ENCODE results near the gene PPP1R12B.
"Not testable (repeated sequence)": the region's sequence is repeated elsewhere in the genome, so short reads cannot be mapped to it uniquely, and the experiment has no call there.

Gene PPP1R12B

GRCh38 chr1:202488178-202488649 is 139.7 kb downstream of the PPP1R12B start:
- DNase-seq (ENCODE audit: low read depth in 2 of 2), result not testable (repeated sequence)

- DNase-seq (ENCODE audit: low read depth in 2 of 2), result not testable (repeated sequence)
Observed at GRCh38 chr1:202489101-202489500, 140.6 kb downstream of the PPP1R12B start.

GRCh38 chr1:202493112-202493511 is 144.6 kb downstream of the PPP1R12B start:
- DNase-seq (ENCODE audit: low read depth in 2 of 2), result not testable (repeated sequence)

- no peak for DNase-seq (ENCODE audit: low read depth in 2 of 2)
Observed at GRCh38 chr1:202498542-202498941, 150.0 kb downstream of the PPP1R12B start.

GRCh38 chr1:202499997-202500396 is 151.5 kb downstream of the PPP1R12B start:
- DNase-seq (ENCODE audit: low read depth in 2 of 2), result not testable (repeated sequence)

DNA sequence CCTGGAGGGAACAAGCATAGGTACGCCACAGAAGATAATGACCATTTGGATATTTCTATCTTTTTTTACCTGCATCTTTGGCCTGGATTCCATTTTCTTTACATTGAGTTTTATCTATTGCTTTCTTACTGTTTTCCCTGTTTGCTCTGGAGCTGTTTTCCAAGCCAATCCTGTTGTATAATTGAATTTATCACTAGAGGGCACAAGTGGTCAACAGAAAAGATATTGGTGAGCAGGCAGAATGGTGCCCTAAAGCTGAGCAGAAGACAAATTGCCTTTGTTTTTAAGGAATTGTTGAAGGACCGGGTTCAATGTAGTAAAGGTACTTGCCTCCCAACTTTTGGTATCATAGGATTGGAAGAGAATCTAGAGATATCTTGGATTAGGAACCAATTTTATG is 152.8 kb downstream of the PPP1R12B start:
- no peak for DNase-seq (ENCODE audit: low read depth in 2 of 2)

- DNase-seq (ENCODE audit: low read depth in 2 of 2), result no peak
Observed at GRCh38 chr1:202505356-202505755, 156.9 kb downstream of the PPP1R12B start.

DNA sequence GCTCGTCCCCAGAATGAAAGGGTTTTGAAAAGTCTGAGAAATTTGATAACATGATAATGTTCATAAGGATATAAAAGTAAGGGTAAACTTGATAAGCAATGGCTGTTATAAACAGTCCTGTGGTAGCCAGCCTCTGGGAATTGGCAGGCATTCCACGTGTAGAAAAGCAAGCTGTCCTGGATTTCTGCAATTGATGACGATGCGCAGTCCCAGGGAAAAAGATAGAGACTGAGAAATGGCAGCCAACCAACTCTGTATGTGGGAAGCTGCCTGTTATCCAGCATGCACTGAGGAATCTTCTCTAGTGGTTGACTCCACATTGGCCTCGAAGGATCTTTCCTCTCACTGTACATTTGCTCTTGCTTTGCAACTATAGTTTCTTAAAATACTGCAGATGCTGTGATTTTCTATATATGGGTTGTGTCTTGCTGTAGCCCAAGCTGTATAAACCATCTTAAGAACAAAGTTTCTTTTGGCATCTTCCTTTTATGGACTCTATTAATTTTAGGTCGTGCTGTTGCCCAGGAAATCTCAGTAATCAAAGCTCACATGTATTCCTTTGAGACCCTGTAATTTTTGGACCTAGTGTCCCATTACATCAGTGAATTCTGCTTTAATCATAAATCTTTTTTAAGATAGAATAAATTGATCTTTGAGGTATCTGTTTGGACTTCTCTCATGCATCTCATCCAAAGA is 157.5 kb downstream of the PPP1R12B start:
- DNase-seq (ENCODE audit: low read depth in 2 of 2), result not testable (repeated sequence)

DNA sequence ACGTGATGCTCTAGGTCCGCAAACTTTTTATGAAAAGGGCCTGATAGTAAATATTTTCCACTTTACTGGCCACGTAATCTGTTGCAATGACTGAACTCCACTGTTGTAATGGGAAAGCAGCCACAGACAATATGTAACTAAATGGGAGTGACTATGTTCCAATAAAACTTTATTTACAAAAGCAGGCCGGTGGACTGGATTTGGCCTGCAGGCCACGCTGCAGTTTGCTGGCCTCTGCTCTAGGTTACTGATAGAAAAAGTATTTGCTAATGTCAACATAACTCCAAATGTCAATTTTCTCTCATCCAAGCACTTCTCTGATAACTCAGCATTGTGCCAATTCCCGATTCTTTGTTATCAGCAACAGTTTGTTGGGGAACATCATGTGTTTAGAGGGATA is 160.4 kb downstream of the PPP1R12B start:
- not testable (repeated sequence) for DNase-seq (ENCODE audit: low read depth in 2 of 2)

DNA sequence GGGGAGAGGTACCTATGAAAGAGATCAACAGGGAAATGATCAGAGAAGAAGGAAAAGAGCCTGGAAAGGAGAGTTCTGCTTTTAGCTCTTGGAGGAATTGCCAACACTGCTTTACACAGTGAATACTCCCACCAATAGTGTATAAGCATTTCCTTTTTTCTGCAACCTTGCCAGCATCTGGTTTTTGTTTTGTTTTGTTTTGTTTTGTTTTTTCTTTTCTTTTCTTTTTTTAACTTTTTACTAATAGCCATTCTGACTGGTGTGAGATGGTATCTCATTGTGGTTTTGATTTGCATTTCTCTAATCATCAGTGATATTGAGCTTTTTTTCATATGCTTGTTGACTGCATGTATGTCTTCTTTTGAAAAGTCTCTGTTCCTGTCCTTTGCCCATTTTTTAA is 165.4 kb downstream of the PPP1R12B start:
- DNase-seq (ENCODE audit: low read depth in 2 of 2), result not testable (repeated sequence)

- DNase-seq (ENCODE audit: low read depth in 2 of 2), result no peak
Observed at GRCh38 chr1:202516434-202516877, 168.0 kb downstream of the PPP1R12B start.

DNA sequence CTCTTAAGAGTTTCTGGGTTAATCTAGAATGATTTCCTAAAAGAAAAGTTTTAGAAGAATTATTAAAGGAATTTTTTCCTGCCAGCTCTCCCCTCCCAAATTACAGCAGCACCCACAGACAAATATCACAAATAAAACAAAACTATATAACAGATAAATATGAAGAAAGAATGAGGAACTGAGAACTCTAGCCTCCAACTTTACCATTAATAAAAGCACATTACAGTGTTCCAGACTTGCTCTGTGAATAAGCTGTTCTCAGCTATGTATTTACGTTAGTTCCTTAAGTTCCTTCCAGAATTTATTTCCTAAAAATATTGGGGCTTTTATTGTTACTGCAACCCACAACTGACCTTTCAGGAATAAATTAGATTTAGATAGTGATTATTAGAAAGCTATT is 168.6 kb downstream of the PPP1R12B start:
- DNase-seq (ENCODE audit: low read depth in 2 of 2), result not testable (repeated sequence)

DNA sequence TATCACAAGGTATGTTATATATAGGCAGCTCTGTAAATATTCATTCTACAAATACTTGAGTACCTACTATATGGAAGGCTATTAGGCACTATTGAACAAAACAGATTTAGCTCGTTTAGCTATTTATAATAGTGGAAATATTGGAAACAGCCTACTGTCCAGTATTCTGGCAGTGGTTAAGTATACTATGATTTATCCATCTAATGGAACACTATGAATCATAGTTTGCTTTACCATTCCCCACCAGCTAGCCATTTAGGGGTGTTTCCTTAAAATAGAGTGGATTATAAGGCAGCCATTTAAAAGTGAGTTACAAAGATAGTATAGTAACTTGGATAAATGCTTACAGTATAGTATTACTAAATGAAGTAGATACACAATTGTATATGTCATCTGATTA is 169.7 kb downstream of the PPP1R12B start:
- not testable (repeated sequence) for DNase-seq (ENCODE audit: low read depth in 2 of 2)

- not testable (repeated sequence) for DNase-seq (ENCODE audit: low read depth in 2 of 2)
Observed at GRCh38 chr1:202518905-202519304, 170.4 kb downstream of the PPP1R12B start.

- not testable (repeated sequence) for DNase-seq (ENCODE audit: low read depth in 2 of 2)
Observed at GRCh38 chr1:202520129-202520856, 171.8 kb downstream of the PPP1R12B start.

GRCh38 chr1:202520857-202521216 is 172.3 kb downstream of the PPP1R12B start:
- not testable (repeated sequence) for DNase-seq (ENCODE audit: low read depth in 2 of 2)

DNA sequence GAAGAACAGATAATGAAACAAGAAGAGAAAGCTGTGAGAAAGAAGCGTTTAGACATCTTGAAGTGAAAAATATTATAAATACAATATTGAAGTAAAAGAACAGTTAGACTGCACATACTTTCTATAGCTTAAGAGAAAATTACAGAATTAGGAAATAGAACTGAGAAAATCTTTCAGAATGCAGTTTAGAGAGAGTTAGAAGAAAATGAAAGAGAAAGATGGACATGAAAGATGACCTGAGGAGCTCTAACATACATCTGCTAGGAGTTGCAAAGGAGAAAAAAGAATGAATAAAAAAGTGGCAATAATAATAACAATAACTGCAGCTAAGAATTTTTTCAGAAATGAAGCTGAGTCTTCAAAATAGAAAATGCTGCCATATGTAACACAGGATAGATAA is 173.0 kb downstream of the PPP1R12B start:
- DNase-seq (ENCODE audit: low read depth in 2 of 2), result not testable (repeated sequence)

DNA sequence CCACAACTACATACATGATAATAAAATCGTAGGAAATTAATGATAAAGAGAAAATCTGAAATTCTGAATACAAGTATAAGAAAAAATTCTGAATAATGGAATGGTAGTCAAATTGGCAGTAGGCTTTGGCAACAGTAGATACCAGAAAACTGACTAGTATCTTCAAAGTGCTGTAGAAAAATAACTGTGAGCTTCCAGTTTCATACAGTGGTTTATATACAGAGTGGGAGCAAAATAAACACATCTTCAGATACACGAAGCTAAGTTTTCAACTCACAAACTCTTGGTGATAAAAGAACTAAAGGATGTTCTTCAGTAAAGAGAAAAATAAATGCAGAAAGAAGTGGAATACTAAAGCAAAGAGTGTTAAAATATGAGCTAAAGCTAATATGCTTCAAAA is 173.4 kb downstream of the PPP1R12B start:
- no peak for DNase-seq (ENCODE audit: low read depth in 2 of 2)

DNA sequence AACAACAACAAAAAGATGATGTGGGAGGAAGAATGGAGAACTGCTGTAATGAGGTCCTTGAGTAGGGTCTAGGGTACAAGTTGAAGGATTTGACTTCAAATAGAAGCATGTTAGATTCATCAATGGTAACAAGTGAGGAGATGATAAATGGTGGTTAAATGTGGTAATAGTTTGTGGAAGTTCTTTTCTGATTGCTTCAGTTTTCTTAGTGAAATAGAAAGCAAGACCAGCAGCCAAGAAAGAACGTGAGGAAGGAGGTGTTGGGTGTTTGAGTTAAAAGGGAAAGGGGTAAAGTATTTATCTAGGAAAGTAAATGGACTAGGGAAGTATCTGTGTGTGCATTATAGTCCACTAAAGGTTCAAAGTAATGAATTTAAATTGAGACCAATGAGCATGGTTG is 177.6 kb downstream of the PPP1R12B start:
- DNase-seq (ENCODE audit: low read depth in 2 of 2), result not testable (repeated sequence)

DNA sequence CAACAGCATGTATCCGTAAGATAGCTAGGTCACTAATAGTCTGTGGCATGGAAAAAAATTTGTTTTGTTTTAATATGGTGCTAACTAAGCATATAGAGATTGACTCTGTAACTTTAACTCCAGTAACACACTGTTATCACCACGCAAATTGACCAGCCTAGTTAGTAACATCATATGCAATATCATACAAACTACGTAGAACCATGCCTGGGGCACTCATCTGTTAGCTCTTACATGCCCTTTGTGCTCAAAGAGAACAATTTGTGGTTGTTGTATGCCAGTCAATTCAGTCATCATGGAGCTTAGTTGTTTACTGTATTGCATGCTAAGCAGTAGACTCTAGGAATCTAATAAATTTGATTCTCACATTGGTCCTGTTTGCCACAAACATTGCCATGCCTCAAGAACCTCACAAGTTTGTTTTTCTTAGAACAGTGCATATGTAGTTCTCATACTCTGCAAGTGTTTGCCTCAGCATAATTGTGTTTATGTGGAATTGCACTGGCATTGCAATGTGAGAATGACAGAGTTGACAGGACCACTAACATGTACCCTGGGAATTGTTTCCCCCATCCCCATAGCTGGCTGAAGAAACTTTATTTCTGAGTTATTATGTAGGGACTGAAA is 179.7 kb downstream of the PPP1R12B start:
- not testable (repeated sequence) for DNase-seq (ENCODE audit: low read depth in 2 of 2)

- not testable (repeated sequence) for DNase-seq (ENCODE audit: low read depth in 2 of 2)
Observed at GRCh38 chr1:202530686-202531085, 182.2 kb downstream of the PPP1R12B start.

GRCh38 chr1:202531472-202531811 is 182.9 kb downstream of the PPP1R12B start:
- no peak for DNase-seq (ENCODE audit: low read depth in 2 of 2)

All from stimulated activated CD4-positive, alpha-beta T cell treated with anti-CD3 and anti-CD28 coated beads, Interleukin-15, amount 100 ng/mL, for 48 hours (primary cell).